GM12892 (cell line): ENCODE measurements around the gene CDKN3.

Experiments
- DNase-seq: peaks from one replicate; pipeline ENCODE4 v3.0.0; 2011; ENCODE audit not compliant: insufficient read length
- FAIRE-seq: peaks from 2 replicates; lab custom pipeline; 2011; peaks lifted over from hg19 to GRCh38; lab: Jason Lieb, UNC
- POLR2A ChIP-seq: IDR thresholded peaks from 2 replicates; pipeline ENCODE4 v1.6.1; 2011; ENCODE audit warnings: low read depth, low read length, control low read depth
- POLR2AphosphoS5 ChIP-seq: IDR thresholded peaks from 2 replicates; pipeline ENCODE4 v1.6.1; 2011; ENCODE audit warnings: low read depth, low read length, control low read depth
- TAF1 ChIP-seq: IDR thresholded peaks from 2 replicates; pipeline ENCODE4 v1.6.1; 2011; ENCODE audit warnings: low read depth, mild to moderate bottlenecking, control low read depth, low read length, borderline replicate concordance

The CDKN3 gene

GRCh38 chr14:54355698-54356097 lies 41.1 kb upstream of the CDKN3 start:
- DNase-seq (no peak), FAIRE-seq (no peak)
- TF ChIP-seq POLR2AphosphoS5 (no peak), TAF1 (no peak), POLR2A (no peak)

GRCh38 chr14:54356172-54356571 lies 40.6 kb upstream of the CDKN3 start:
- no peak for FAIRE-seq

DNA sequence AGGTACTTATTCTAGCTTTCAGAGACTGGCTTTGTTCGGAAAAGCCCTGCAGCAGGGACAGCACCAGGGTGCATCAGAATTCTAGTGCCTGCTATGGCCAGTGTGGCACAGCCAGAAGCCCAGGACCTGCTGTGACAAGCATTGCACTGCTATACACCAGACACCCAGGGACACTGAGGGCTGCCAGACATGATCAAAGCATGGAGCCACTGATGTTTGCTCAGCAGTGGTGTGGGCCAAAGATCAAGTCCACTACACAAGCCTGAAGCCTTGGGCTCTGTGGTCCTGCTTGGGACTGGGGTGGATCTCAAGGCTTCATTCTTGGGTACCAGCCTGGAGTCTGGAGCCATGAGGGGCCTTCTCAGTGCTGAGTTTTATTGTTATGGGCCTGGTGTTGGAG lies 36.1 kb upstream of the CDKN3 start:
- DNase-seq (no peak), FAIRE-seq (no peak)
- TF ChIP-seq POLR2AphosphoS5 (no peak), TAF1 (no peak), POLR2A (no peak)

More at GRCh38 chr14:54356172-54356571, 40.6 kb upstream of the CDKN3 start:
- no peak for DNase-seq
- TF ChIP-seq POLR2A (no peak), TAF1 (no peak), POLR2AphosphoS5 (no peak)

- DNase-seq = no peak
- no peak for FAIRE-seq
- TF ChIP-seq POLR2A = no peak
- no peak for TF ChIP-seq TAF1
- no peak for TF ChIP-seq POLR2AphosphoS5
These were observed 34.7 kb upstream of the CDKN3 start for GRCh38 chr14:54362089-54362504.

- DNase-seq (no peak), FAIRE-seq (no peak)
- no peak for TF ChIP-seq POLR2AphosphoS5
- no peak for TF ChIP-seq TAF1
- no peak for TF ChIP-seq POLR2A
These were observed 33.9 kb upstream of the CDKN3 start for GRCh38 chr14:54362759-54363437.

DNA sequence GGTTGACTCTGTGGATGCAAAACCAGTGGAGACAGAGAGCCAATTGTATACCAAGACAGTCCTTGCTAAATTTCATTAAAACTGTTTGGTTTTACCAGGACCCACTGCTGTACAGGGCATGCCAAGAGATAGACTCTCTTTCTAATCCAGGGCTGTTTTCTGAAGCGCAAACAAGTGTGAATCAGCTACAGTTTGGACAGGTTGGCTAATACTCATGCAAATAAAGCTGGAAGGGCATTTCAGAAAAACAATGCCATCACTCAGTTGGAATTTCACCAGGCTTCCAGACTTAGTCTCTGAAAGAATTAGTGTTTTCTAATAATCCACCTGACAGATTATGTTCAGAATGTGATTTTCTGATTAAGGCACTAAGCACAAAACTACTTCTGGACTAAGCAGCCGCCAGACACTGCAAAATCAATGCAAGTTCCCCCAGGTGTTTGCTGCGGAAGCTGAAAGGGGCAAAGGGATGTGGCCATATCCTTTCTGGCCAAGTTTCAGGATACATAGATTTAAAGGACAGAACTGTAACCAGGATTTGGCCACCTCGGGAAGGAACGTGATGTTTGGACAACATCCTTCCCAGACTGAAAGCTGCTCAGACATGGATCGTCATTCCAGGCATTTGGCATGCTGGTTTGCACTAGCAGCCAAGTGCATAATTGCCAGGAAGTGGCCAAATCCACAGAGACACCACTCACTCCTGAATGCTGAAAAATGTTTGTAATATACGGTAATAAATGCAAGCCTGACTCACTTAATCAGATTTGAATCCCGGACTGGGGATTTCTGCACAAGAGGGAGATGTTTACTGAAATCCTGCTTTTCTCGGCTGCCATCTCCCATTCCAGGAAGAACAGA lies 32.0 kb upstream of the CDKN3 start:
- FAIRE-seq = no peak
- no peak for TF ChIP-seq POLR2AphosphoS5
- DNase-seq = no peak

DNA sequence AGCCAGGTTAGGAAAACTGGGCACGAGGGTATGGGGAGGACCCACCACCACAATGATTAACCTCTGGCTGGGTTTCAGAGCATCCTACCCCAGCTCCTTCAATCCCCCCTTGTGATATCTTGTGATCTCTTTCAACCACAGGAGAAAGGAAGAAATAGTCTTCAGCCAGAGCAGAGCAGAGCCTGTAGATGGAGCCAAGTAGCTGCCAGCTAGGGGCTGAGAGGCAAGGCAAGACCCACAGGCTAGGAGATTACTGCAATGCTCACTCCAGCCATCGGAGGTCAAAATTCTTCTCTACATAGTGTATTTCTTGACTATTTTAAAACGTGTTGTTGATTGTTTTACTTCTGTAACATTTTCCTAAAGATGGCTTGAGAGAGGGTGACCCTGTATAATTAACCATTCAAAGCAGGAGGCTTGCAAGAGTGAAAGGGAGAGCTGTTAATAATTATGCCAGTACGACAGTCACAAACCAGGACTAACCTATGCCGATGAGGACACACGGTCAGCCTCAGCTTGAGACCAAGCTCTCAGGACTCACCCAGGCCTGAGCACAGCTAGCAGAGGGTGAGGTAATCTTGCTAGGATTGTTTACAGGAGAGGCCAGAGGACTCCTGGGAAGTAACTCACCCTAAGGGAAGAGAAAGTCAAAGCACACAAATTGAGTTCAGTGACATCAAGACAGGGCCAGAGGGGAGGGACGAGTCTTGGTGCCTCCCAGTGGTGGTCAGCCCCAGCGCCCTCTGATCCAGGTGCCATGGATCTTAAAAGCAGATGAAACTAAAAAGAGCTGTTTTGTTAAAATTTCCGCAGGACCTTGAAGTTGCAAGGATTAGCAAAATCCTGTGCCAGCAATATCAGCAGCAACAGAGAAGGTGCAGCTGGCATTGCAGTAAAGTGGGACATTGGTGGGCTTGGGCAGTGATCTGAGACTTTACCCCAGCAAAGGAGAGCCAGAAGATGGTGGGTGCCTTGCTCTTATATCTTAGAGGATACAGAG lies 29.8 kb upstream of the CDKN3 start:
- no peak for DNase-seq
- no peak for FAIRE-seq

GRCh38 chr14:54368291-54368690 lies 28.5 kb upstream of the CDKN3 start:
- DNase-seq = no peak
- FAIRE-seq = no peak
- TF ChIP-seq POLR2A = no peak
- no peak for TF ChIP-seq TAF1
- no peak for TF ChIP-seq POLR2AphosphoS5

More for the DNA sequence above, 29.8 kb upstream of the CDKN3 start:
- no peak for TF ChIP-seq POLR2AphosphoS5
- TF ChIP-seq POLR2A = no peak
- TF ChIP-seq TAF1 = no peak

DNA sequence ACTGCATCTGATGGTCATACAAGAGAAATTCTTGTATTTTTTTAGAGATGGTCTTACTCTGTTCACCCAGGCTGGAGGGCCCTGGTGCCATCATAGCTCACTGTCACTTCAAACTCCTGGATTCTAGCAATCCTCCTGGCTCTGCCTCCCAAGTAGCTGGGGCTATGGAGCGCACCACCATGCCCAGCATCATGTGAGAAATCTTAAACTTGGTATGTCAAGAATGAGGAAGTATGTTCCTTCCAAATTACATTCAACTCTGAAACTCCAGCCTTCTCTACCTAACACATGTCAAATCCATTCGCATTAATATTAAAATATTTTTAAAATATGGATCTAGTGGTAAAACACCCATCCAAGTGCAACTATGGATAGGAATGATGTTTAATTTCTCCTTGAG lies 27.5 kb upstream of the CDKN3 start:
- FAIRE-seq = no peak
- no peak for DNase-seq
- no peak for TF ChIP-seq TAF1
- TF ChIP-seq POLR2A = no peak
- no peak for TF ChIP-seq POLR2AphosphoS5

- DNase-seq (no peak), FAIRE-seq (no peak)
- TF ChIP-seq POLR2A (no peak), TAF1 (no peak), POLR2AphosphoS5 (no peak)
These were observed 26.2 kb upstream of the CDKN3 start for GRCh38 chr14:54370323-54371198.
